Stimulated activated CD8-positive, alpha-beta memory T cell treated with anti-CD3 and anti-CD28 coated beads, Interleukin-4, amount 100 ng/mL, for 24 hours (primary cell): ENCODE results near the gene HPS5.

Experiments used
- DNase-seq: peaks from one replicate; pipeline ENCODE4 v3.0.0-alpha.2; 2020; ENCODE audit warnings: low read depth

Gene HPS5

DNA sequence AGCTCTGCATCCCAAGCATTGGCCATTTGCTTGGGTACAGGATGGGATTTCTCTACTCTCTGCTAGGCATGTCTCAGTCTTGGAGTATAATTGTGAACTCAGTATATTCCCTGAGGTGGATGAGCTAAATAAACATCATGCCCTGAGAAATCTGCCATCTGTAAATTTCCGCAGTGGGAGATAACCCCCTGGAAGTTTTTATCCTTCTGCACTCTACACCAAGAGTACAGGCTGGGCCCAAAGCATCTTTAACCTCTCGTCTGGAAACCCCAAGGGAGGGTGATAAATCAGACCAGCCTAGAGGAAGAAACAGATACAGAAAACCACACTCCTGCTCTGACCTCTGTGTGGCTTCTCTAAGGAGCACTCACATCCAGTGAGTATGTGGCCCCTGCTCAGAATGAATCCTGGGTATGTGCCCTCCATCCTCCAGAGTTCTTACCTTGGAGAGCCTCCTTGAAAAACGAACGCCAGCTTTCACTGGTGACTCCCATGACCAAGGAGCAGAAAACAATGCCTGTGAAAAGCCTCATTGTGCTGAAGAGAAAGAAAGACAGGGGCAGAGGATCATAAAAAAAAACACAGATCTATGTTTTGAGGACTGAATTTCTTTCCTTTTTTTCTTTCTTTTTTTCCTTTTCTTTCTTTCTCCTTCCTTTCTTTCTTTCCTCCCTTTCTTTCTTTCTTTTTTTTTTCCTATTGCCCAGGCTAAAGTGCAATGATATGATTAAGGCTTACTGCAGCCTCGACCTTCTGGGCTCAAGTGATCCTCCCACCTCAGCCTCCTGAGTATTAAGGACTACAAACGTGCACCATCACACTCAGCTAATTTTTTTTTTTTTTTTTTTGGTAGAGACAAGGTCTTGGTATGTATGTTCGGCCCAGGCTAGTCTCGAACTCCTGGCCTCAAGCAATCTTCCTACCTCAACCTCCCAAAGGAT, 86.3 kb downstream of the HPS5 start:
- DNase-seq = no peak

DNA sequence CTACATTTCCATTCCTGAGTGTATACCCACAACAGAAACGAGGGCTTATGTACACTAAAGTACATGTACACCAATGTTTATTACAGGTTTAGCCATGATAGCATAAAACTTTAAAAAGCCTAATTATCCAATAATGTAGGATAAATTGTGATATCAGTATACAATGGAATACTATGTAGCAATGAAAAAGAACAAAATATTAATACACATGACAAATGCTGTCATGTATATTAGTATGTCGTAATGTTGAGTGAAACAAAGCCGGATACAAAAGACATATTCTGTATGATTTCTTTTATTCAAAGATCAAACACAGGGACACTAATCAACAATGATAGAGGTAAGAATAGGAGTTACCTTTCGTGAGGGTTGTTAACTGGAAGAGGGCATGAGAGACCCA, 88.0 kb downstream of the HPS5 start:
- no peak for DNase-seq

DNA sequence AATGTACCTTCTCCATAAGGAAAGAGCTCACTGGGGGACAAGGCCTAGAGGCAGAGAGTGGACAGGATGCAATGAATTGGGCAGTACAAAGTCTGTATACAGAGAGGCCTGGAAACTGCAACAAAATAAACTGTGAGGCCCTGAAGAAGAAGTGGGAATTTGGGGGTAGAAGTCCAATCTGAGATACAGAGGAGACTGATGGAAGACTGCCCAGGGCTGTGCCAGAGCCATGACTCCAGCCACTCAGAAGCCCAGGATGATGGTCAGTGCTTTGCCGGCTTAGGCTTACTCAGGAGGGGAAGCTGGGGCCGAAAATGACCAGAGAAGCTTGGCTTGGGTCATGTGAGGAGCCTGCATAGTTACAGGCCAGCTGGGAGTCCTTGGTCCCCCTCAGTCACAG, 91.1 kb downstream of the HPS5 start:
- no peak for DNase-seq

DNA sequence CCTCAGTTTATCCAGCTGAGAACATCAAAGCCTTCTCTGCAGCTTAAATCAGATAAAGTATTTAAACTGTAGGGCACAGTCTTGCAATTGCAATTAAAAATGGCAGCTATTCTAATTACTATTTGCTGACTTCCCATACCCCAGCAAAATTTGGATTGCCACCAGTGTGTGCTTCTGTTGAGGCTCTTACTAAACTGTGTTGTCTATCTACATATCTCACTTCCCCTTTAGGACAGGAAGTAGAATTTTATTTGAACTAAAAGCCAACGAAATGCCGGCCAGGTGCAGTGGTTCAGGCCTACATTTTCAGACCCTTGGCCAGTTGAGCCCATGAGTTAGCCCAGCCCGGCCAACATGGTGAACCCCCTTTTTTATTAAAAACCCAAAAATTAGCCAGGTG, 92.4 kb downstream of the HPS5 start:
- no peak for DNase-seq
